GM19324 (cell line): ENCODE data around the gene SLC37A2.
"Not testable (repeated sequence)": the region's sequence is repeated elsewhere in the genome, so short reads cannot be mapped to it uniquely, and the experiment has no call there.

ENCODE experiments used
- ATAC-seq: cut with Tn5 transposase; IDR thresholded peaks from one replicate; pipeline ENCODE4 v1.9.1; 2021; ENCODE audit warnings: mild to moderate bottlenecking, moderate library complexity; ENCODE audit not compliant: unreplicated experiment, low FRiP score

The SLC37A2 gene

GRCh38 chr11:125062931-125063428, at the start of gene SLC37A2:
Gene SLC37A2 (plus strand): TSS chr11:125063305. CDS start chr11:125063368, 63 bp downstream.
- peak; percentile 89 for ATAC-seq

- no peak for ATAC-seq
These were observed 46.7 kb upstream of the SLC37A2 start for GRCh38 chr11:125016413-125016812.

GRCh38 chr11:125020342-125020741, 42.8 kb upstream of the SLC37A2 start:
- no peak for ATAC-seq

- ATAC-seq: no peak
These were observed 40.6 kb upstream of the SLC37A2 start for GRCh38 chr11:125022551-125022950.

- no peak for ATAC-seq
These were observed 37.1 kb upstream of the SLC37A2 start for GRCh38 chr11:125025968-125026367.

- ATAC-seq: not testable (repeated sequence)
These were observed 33.7 kb upstream of the SLC37A2 start for GRCh38 chr11:125029431-125029830.

GRCh38 chr11:125036933-125037332, 26.2 kb upstream of the SLC37A2 start:
- ATAC-seq: no peak

- no peak for ATAC-seq
These were observed 13.8 kb upstream of the SLC37A2 start for GRCh38 chr11:125049164-125049792.

- ATAC-seq: no peak
These were observed 11.1 kb upstream of the SLC37A2 start for GRCh38 chr11:125052047-125052446.

- ATAC-seq: no peak
These were observed 9.9 kb upstream of the SLC37A2 start for GRCh38 chr11:125053167-125053566.

GRCh38 chr11:125055107-125055715, 7.9 kb upstream of the SLC37A2 start:
- ATAC-seq: no peak

GRCh38 chr11:125056111-125056510, 7.0 kb upstream of the SLC37A2 start:
- ATAC-seq: not testable (repeated sequence)

GRCh38 chr11:125056931-125057692, 6.0 kb upstream of the SLC37A2 start:
- no peak for ATAC-seq

- no peak for ATAC-seq
These were observed 5.5 kb upstream of the SLC37A2 start for GRCh38 chr11:125057693-125058016.

- no peak for ATAC-seq
These were observed 1.8 kb upstream of the SLC37A2 start for GRCh38 chr11:125061281-125061680.

GRCh38 chr11:125062218-125062930, 731 bp upstream of the SLC37A2 start:
- no peak for ATAC-seq

- ATAC-seq: peak; percentile 24
These were observed 431 bp downstream of the SLC37A2 start for GRCh38 chr11:125063429-125064043.

GRCh38 chr11:125064070-125064469, 965 bp downstream of the SLC37A2 start:
- no peak for ATAC-seq

- ATAC-seq: no peak
These were observed 5.3 kb downstream of the SLC37A2 start for GRCh38 chr11:125068368-125068767.

- no peak for ATAC-seq
These were observed 5.9 kb downstream of the SLC37A2 start for GRCh38 chr11:125069008-125069407.
